SU-DHL-6 (cell line): ENCODE measurements around the gene PTPRN2.

Experiments used
- H2AFZ ChIP-seq: fragments of 200-600 bp; sonication (generic); 2 replicates; pipeline ENCODE4 v1.6.1; 2014; ENCODE audit warnings: low read depth, mild to moderate bottlenecking, moderate library complexity, mixed read lengths, antibody characterized with exemption, low read length; ENCODE audit not compliant: severe bottlenecking
- H3F3A ChIP-seq: fragments of 200-600 bp; shearing (Covaris generic); 2 replicates; pipeline ENCODE4 v1.6.0; 2016; ENCODE audit warnings: antibody characterized with exemption, mild to moderate bottlenecking; ENCODE audit not compliant: insufficient read depth
- H3K27ac ChIP-seq: fragments of 200-600 bp; sonication (generic); 2 replicates; pipeline ENCODE4 v1.5.1; 2016; ENCODE audit warnings: low read depth, mild to moderate bottlenecking, low read length, moderate library complexity, mixed read lengths
- H3K27me3 ChIP-seq: fragments of 200-600 bp; sonication (generic), shearing (Covaris generic); 2 replicates; pipeline ENCODE4 v1.6.0; 2014; ENCODE audit warnings: mild to moderate bottlenecking, low read length
- H3K36me3 ChIP-seq: fragments of 200-600 bp; sonication (generic); 2 replicates; pipeline ENCODE4 v1.6.1; 2014; ENCODE audit warnings: mild to moderate bottlenecking, low read length, mixed read lengths
- H3K4me2 ChIP-seq: fragments of 300-600, 200-600 bp; shearing (Covaris generic), sonication (generic); 2 replicates; pipeline ENCODE4 v1.6.0; 2014; ENCODE audit warnings: low read length, low read depth, mild to moderate bottlenecking; ENCODE audit not compliant: poor library complexity, severe bottlenecking
- H3K4me3 ChIP-seq: fragments of 200-600 bp; sonication (generic); 2 replicates; pipeline ENCODE4 v1.5.1; 2014; ENCODE audit warnings: antibody characterized with exemption, low read length, mild to moderate bottlenecking, mixed read lengths; ENCODE audit not compliant: insufficient read depth, poor library complexity, severe bottlenecking
- H3K79me2 ChIP-seq: fragments of 200-600 bp; sonication (generic); 2 replicates; pipeline ENCODE4 v1.6.1; 2014; ENCODE audit warnings: mild to moderate bottlenecking, low read length, moderate library complexity; ENCODE audit not compliant: insufficient read depth
- H3K9ac ChIP-seq: fragments of 200-600 bp; sonication (generic); 2 replicates; pipeline ENCODE4 v1.7.0; 2014; ENCODE audit warnings: mild to moderate bottlenecking, low read length
- H3K9me2 ChIP-seq: fragments of 200-600 bp; sonication (generic); replicated peaks from 2 replicates; pipeline ENCODE4 v1.6.1; 2014; ENCODE audit warnings: low read length; ENCODE audit not compliant: insufficient read depth
- H3K9me3 ChIP-seq: fragments of 200-600 bp; sonication (generic); 2 replicates; pipeline ENCODE4 v1.6.1; 2014; ENCODE audit warnings: low read length, mixed read lengths; ENCODE audit not compliant: insufficient read depth
- H4K20me1 ChIP-seq: fragments of 200-600 bp; sonication (generic); 2 replicates; pipeline ENCODE4 v1.6.1; 2014; ENCODE audit warnings: low read depth, mild to moderate bottlenecking, antibody characterized with exemption, low read length, moderate library complexity, mixed read lengths
- CTCF ChIP-seq: fragments of 200-600 bp; sonication (generic); IDR thresholded peaks from one replicate; pipeline ENCODE4 v1.5.1; 2017; ENCODE audit warnings: antibody characterized with exemption, mild to moderate bottlenecking, low read length, moderate library complexity; ENCODE audit not compliant: insufficient read depth, poor library complexity, severe bottlenecking
- EZH2phosphoT487 ChIP-seq: fragments of 200-600 bp; sonication (generic), shearing (Covaris generic); conservative IDR thresholded peaks from 2 replicates; pipeline ENCODE4 v1.6.1; 2018; ENCODE audit warnings: mild to moderate bottlenecking, antibody characterized with exemption, low read length, moderate library complexity, mixed read lengths

PTPRN2 gene

DNA sequence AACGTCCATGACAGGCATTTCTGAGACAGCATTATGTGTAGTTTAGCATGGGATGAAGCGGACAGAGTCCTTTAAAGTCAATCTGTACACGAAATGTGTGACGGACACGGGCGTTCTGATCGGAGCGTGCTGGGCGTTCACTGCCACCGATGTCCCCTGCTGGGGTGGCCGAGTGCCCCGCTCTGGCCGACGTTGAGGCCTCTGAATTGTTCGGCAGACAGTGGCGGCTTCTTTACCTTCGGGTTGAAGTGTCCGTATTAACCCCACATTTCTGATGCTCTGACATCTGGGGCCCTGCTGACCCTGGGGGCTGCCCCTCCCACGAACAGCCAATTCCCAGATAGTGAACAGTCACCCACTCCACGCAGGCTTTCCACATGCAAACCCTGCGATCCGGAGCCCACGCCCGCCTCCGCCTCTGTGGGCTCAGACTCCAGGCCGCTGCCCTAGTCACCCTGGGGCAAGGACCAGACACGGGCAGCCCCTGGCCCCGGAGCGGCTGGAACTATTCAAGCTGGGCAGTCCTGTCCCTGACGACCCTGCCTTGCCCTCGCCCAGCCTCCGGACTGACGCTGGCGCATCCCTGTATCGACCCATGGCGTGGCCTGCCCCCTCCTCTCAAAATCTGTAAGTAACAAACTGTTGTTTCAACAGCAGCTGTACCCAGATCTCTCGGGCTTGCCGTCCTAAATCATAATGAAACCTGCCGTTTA lies 445.7 kb downstream of the PTPRN2 start:
- Histone ChIP-seq H4K20me1 (no peaks in the 10 kb centered on the region), H3K27me3 (no peaks in the 10 kb centered on the region), H3K9me3 (no peaks in the 10 kb centered on the region), H3K36me3 (no peaks in the 10 kb centered on the region), H3K4me2 (no peak overlapping the region), H2AFZ (no peak overlapping the region), H3K4me3 (no peak overlapping the region), H3K9me2 (no peaks in the 10 kb centered on the region), H3K79me2 (no peaks in the 10 kb centered on the region), H3K27ac (no peak overlapping the region), H3K9ac (no peak overlapping the region), H3F3A (no peaks in the 10 kb centered on the region)
- no peak for TF ChIP-seq CTCF
- no peak for TF ChIP-seq EZH2phosphoT487

DNA sequence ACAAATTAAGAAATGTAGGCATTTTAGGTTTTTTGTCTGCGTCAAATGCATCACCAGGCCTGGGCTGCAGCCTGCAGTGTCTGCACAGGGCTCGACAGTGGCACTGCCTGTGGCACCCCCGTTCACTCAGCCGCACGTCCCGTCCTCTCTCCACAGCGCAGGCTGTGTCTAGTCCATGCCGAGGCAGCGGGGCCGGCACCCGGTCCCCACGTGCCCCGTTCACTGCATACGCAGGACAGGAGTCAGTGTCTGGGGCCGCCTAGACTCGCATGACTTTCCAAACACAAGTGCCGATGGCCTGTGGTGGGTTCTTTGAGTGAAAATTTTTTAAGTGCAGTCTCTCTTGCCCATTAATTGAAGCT lies 446.4 kb downstream of the PTPRN2 start:
- Histone ChIP-seq H3K4me3 (no peak overlapping the region), H2AFZ (no peak overlapping the region), H3K36me3 (no peaks in the 10 kb centered on the region), H4K20me1 (no peaks in the 10 kb centered on the region), H3K9ac (no peak overlapping the region), H3K27me3 (no peaks in the 10 kb centered on the region), H3K79me2 (no peaks in the 10 kb centered on the region), H3K27ac (no peak overlapping the region), H3K4me2 (no peak overlapping the region), H3K9me3 (no peaks in the 10 kb centered on the region), H3F3A (no peaks in the 10 kb centered on the region), H3K9me2 (no peaks in the 10 kb centered on the region)
- TF ChIP-seq EZH2phosphoT487 (no peak), CTCF (no peak)

DNA sequence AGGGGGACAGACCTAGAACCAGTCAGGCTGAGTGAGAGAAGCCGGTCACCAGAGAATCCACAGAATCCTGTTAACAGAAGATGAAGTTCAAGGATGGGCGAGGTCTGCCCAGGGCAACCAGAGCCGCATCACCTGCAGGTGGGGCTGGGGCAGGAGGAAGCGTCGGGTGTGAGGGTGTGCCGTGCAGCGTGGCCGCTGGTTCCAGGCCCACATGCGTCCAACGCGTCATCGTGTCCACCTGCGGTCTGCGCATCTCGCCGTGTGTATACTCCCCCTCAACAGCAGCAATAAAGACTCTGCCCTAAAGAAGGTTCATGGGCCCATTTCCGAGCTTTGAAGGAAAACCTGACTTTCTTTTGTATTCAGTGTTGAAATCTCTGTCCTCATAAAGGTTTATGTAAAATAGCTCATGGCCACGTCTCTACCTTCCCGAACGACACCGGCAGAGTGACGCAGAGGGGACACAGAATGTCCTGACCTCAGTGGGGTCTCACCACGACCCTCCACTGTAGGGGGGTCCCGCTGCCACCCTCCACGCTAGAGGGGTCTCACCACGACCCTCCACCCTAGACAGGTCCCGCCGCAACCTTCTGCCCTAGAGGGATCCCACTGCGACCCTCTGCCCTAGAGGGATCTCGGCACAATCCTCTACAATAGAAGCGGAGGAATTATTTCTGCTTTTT lies 446.9 kb downstream of the PTPRN2 start:
- H3K9ac ChIP-seq: no peak overlapping the region

More for the DNA sequence above, 446.9 kb downstream of the PTPRN2 start:
- Histone ChIP-seq H3K4me2 (no peak overlapping the region), H2AFZ (no peak overlapping the region), H4K20me1 (no peaks in the 10 kb centered on the region), H3K4me3 (no peak overlapping the region), H3F3A (no peaks in the 10 kb centered on the region), H3K36me3 (no peaks in the 10 kb centered on the region), H3K27ac (no peak overlapping the region), H3K9me2 (no peaks in the 10 kb centered on the region), H3K79me2 (no peaks in the 10 kb centered on the region), H3K27me3 (no peaks in the 10 kb centered on the region), H3K9me3 (no peaks in the 10 kb centered on the region)
- no peak for TF ChIP-seq EZH2phosphoT487
- no peak for TF ChIP-seq CTCF
